ENCODE measurements around the gene ELAVL4.

Gene ELAVL4

DNA sequence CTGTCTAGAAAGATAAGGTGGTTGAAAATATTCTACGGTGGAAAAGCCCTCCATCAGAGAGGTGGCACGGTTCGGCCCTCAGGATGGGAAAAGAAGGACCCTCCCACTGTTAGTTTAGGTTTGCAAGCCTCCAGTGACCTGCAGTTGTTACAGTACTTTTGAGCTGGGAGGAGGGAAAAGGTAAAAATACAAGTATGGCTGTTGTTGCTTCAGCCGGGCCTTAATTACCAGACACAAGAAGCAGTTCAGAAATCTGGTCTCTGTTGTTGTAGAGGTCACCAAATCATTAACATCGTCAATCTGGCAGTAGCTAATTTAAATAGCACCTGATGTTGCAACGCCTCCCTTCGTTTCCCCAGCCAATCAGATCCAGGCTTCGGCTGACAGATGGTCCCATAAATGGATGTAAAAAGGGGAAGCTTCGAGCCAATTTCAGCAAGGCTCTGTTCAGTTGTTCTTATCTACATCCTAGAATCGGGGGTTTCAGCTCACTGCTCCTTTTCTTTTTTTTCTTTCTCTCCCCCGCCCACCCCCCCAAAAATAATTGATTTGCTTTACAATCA lies at the start of gene ELAVL4:
TSS of gene ELAVL4 (plus strand) at position 424 of the 563 bp plus-strand sequence. CDS start 270 bp downstream, outside the sequence.
- in situ Hi-C loops (cut with MboI; ENCODE audit: low sequenced_read_pairs) = no loop called here

DNA sequence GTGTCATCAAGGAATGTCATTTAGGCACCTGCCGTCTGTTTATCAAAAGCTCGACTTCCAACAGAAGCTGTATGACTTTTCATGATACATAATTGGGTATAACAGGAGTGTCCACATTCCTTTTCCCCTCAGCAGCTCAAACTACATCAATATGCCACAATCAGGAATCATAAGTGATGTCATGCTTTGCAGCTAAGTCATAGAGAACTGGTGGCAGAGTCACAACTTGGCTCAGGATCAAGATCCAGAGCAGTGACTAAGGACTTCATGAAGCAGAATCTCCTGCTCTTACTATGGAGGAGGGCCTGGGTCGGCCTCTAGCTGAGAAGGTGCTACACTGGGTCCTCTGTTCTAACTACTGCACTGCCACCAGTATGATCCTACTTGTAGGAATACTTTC lies 48.4 kb upstream of the ELAVL4 start:
- in situ Hi-C loops (cut with MboI; ENCODE audit: low sequenced_read_pairs) = no loop called here

DNA sequence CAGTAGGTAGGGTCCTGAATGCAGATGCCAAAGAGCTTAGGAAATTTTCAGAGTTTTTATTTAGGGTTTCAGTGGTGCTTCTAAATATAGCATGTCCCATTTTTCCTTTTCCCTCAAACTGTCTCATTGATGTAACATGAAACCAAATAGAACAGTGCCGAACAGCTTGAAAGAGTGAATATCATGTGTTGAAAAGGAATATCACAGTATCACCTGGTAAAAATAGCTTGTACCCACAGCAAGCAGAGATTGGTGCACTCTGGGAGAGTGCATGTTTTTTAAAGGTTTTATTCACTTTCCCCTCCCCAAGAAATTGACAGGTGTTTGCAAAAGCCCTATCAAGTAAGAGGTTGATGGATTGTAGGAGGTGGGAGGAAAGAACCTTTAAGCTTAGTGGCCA lies 41.9 kb upstream of the ELAVL4 start:
- in situ Hi-C loops (cut with MboI; ENCODE audit: low sequenced_read_pairs) = no loop called here

DNA sequence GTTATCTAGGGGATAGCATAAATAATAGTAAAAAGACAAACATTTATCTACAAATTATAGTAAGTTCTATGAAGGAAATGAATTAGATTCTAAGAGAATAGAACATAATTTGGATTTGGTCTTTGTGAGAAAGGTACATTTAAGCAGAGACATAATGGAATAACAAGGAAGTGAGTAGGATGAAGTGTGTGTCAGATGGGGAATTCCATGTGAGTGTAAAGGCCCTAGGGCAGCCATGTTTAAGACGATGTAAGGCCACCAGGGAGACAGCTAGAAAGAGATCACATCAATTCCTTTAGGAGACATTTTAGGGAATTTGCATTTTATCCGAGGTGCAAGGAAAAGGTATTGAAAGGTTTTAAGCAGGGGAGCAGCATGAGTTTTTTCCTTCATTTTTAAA lies 33.8 kb upstream of the ELAVL4 start:
- in situ Hi-C loops (cut with MboI; ENCODE audit: low sequenced_read_pairs) = no loop called here

DNA sequence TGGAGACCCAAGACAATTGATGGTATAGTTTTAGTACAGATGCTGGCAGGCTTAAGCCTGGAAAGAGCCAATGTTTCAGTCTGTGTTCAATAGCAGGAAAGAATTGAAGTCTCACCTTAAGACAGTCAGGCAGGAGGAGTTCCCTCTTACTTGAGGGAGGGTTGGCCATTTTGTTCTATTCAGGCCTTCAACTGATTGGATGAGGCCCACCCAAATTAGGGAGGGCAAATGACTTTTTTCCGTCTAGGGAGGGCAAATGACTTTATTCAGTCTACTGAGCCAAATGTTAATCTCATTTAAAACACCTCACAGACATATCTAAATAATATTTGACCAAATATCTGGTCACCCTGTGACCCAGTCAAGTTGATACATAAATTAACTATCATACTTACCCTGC lies 31.4 kb upstream of the ELAVL4 start:
- in situ Hi-C loops (cut with MboI; ENCODE audit: low sequenced_read_pairs) = no loop called here

DNA sequence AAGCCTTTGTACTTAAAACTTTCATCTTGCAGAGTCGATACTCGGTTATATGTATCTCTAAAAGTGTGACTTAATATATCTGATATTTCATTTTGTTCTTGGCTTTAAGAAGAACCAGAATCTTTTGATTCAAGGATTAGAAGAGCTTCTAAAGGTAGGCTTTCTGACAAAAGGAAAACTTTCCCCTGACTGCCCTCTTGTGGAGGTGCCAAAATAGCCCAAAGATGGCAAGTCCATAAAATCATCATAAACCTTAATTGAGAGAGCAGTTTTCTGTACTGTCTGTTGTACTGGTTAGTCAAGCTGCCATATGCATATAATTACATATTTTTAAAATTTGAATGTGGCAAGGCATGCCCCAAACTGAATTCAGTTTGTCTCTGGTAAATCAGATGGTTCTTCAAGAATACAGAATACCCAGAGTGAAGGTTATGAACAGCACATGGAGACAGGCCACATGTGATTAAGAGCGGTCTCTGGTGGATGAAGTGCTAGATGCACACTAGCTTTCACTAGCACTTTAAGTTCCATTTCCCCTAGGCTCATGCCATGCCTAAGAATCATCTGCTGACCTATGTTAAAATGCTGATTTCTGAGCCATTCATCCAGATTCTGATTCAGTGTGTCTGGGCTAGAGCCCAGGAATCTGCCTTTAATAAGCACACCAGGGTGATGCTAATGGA lies 27.7 kb upstream of the ELAVL4 start:
- in situ Hi-C loops (cut with MboI; ENCODE audit: low sequenced_read_pairs) = no loop called here

DNA sequence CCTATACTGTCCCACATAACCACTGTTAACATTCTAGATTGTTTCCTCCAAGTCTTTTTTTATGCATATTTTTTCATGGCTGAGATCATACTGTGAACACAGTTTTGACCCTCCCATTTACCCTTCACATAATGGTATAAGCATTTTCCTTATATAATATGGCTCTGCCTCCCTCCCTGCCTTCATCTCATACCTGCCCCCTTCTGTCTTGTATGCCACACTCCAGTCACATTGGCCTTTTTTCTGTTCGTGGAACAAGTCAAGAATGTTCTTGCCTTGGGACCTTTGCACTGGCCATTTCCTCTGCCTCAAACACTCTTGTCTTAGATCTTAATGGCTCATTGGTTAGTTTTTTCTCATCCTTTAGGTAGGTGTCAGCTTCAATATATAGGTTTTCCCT lies 24.3 kb upstream of the ELAVL4 start:
- in situ Hi-C loops (cut with MboI; ENCODE audit: low sequenced_read_pairs) = no loop called here

DNA sequence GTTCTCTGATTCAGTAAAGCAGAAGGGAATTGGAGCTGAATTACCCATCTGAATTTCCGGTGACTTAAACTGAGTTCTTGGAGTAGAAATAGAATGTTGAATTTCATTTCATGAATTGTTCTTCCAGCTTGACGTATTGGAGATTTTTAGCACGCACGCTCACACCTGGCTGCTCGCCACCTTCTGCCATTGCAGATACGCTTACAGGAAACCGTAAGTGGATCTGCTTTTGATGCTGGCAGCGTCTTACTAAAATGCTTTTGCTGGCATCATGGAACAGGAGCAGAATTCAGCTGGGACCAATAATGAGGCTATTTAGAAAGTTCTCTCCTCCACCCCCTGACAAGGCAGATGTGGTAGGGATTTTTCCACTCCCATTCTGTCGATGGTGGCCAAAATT lies 17.7 kb upstream of the ELAVL4 start:
- in situ Hi-C loops (cut with MboI; ENCODE audit: low sequenced_read_pairs) = no loop called here

DNA sequence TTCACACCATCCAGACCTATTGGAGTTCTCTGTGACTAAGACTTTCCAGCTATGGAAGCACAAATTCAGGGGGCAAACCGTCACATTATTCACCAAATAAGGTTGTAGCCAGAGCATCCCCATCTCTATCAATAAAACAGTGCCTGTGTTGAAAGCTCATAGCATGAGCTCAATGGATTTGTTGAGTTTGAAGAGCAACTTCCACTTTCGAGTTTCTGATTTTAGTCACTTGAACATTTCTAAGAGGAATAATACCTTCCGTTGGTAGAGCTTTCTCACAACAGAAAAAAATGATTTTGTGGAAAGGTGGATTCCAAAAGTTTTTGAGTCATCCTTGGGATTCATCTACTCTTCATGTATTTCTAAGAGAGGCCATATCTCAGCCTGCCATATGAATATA lies 13.0 kb upstream of the ELAVL4 start:
- in situ Hi-C loops (cut with MboI; ENCODE audit: low sequenced_read_pairs) = no loop called here

DNA sequence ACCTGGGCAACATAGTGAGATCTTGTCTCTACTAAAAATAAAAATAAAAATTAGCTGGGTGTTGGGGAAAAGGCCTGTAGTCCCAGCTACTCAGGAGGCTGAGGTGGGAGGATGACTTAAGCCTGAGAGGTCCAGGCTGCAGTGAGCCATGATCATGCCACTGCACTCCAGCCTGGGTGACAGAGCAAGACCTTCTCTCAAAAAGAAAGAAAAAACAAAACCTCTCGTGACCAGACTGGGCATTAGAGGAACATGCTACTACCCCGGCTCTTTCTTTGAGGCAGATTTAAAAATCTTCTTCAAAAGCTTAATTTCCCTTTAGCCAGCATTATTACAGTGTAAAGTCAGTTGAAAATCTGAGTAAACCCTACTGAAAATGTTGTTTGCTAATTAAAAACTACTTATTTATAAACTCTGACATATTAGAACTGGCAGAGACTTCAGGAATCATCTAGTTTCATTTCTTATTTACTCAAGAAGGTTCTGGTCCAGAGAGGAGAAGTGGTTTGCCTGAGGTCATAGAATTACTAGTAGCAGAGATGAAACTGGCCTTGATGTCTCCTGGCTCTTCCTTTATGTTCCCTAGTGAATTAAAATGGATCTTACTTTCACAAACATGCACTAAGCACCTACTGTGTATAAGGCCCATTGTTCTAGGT lies 11.6 kb upstream of the ELAVL4 start:
- in situ Hi-C loops (cut with MboI; ENCODE audit: low sequenced_read_pairs) = no loop called here

DNA sequence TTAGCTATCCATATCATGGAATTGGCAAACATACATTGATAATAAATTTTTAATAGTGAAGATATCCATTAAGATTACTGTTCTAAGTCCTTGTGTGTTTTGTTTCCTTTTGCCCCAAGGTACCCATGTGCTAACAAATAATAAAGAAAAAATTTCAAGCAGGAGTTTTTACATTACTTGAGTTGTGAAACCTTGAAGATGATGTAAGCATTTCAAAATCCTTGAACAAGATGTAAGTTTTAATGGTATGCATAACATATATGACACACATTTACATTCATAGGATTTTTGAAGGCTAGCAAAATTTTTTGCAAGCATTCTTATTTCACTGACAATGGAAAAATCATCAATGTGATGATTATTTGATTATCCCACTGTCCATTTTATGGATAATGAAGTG lies 10.9 kb upstream of the ELAVL4 start:
- in situ Hi-C loops (cut with MboI; ENCODE audit: low sequenced_read_pairs) = no loop called here

DNA sequence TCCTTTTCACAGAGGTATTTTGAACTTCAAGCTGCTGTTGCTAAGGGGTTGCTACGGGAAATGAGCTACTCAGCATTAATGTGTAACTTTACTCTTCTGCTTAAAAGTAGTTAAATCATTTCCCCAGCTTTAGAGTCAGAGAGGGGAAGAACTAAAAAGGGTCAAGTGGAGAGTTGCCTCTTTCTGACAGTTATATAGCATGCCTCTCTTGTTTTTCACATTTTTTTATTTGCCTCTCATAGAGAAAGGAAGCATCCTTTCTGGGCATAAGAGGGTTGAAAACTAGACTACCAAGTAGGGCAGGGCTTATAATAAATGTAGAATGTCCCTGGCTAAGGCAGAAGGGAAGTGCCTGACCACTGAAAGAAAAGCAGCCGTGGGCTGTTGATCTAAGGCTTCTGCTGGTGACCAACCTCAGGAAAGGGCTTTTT lies 10.1 kb upstream of the ELAVL4 start:
- in situ Hi-C loops (cut with MboI; ENCODE audit: low sequenced_read_pairs) = no loop called here

DNA sequence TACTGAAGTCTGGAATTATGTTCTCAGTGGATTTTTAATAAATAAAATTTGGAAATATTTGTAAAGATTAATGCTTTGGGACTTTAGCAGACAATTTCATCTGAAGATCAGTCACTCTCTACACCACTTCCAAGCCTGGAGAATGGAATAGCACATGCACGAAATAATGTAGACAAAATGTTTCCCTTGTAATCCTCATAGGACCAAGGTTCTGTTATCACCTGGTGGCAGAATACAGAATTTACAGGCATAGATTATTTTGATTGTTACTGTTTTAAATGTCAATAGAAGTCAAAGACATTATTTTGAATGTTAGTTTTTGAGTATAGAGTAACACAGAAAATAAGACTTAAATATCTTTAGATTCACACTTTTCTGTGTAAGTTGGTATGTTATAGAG lies 9.1 kb upstream of the ELAVL4 start:
- in situ Hi-C loops (cut with MboI; ENCODE audit: low sequenced_read_pairs) = no loop called here

DNA sequence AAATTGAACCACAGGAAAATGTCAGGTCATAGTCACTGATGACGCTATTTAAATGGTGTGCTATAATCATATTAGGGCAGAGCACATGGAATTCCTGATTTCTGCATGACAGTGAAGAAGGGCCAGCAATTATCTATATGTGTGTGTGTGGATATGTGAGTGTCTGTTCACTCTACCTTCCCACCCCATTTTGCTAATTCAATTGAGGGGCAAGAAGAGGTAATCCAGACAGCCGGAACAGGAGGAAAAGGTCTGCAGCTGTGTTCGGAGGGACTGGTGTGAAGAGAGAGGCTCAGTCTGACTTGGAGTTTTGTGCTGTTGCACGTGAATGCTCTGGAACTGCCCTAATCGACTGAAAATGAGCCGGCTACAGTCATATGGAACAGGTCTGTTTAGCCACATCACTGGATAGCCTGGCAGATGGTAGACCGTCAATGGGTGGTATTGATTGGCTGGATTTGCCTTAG lies 5.1 kb upstream of the ELAVL4 start:
- in situ Hi-C loops (cut with MboI; ENCODE audit: low sequenced_read_pairs) = no loop called here

DNA sequence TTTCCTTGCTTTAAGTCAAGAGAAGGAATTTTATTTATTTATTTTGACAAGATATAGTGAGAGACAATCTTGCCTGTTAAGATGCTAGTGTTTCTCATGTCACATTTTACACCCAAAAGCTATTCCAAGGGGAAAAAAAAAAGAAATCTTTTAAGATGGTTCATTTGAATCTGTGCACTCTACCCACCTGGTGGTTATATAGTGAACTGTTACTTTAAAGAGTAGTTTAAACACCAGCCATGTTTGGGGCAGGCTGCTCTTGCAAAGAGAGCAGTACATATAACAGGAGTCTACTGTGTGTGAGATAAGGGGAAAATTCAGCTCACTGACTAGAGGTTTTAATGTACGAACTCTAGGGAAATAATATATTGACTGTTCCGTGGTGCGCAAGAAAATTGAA lies 3.3 kb upstream of the ELAVL4 start:
- in situ Hi-C loops (cut with MboI; ENCODE audit: low sequenced_read_pairs) = no loop called here

DNA sequence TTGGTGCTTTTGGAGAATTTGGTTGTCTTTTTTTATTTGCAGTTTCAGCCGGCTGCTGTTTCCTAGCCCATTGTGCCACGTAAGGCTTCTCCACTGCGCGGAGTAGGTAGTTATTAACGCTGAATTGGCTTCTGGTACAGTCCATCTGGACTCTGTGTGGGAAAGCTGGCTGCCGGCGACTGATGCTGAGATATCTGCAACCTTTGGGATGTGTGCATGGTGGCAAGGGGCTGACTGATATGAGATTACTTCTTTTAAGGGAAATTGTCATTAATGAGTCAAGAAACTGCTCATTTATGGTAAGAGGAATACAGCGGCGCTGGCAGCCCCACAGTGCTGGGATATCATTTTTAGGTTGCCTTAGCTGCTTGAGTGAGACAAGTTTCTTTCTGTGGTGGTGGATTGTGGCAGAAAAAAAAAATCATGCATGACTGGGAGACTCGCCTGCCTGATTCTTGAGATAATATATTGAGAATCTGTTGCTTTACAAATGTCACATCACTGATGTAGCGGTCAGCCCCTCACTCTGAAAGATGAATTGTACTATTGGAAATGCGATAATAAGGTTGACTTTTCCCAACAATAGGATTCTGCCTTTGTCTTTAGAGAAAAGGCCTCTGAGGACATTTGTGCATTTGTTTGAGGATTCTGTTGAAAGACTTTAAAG lies 2.5 kb upstream of the ELAVL4 start:
- in situ Hi-C loops (cut with MboI; ENCODE audit: low sequenced_read_pairs) = no loop called here

DNA sequence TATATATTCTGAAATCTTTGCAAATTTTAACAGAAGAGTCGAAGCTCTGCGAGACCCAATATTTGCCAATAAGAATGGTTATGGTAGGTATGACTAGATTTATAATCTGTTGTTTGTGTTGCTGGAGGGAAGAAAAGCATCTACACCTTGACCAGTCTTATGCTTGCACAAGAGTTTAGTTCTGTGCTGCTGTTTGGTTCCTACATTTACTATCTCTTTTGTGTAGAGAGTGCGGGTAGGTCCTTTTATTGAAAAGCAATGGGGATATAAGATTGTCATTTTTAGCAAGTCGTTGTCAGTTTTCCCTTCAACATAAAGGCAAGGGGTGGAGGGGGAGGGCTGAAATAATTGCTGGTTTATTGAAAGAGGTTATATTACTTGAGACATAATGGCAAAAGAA lies 396 bp downstream of the ELAVL4 start:
- in situ Hi-C loops (cut with MboI; ENCODE audit: low sequenced_read_pairs) = no loop called here

DNA sequence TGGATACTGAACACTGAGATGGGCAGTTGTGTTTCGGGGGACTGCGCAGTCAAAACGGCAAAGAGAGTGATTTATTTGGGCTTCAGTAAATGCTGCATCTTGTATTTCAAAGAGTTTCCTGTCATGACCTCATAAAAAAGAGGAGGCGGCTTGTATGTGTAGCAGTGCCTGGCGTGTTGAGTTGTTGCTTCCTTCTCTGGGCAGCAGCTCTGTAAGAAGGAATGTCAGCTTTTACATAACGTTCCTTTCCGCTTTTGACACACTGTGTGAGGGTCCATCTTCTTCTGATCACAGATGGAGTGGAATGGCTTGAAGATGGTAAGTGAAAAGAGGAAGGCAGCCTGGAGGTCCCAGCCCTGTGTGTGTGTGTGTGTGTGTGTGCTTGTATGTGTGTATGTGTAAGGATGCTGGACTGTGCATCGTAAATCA lies 941 bp downstream of the ELAVL4 start:
- in situ Hi-C loops (cut with MboI; ENCODE audit: low sequenced_read_pairs) = no loop called here

DNA sequence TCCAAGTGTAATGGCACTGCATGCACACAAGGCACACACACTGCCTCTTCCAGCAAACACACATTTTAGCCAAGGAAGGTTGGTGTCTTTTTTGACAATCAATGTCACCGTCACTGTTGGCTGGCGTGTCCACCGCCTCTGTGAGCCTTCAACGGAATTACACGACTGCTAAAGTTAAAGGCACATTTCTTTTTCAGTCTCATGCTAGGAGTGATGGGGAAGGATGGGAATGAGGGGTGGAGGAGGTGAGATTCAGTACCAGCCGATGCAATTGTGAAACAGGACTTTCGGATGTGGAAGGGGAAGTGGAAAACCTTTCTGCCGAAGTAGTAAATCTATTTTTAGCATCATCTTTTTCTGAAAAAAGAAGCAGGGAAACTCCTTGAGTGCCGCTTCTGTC lies 1.4 kb downstream of the ELAVL4 start:
- in situ Hi-C loops (cut with MboI; ENCODE audit: low sequenced_read_pairs) = no loop called here

DNA sequence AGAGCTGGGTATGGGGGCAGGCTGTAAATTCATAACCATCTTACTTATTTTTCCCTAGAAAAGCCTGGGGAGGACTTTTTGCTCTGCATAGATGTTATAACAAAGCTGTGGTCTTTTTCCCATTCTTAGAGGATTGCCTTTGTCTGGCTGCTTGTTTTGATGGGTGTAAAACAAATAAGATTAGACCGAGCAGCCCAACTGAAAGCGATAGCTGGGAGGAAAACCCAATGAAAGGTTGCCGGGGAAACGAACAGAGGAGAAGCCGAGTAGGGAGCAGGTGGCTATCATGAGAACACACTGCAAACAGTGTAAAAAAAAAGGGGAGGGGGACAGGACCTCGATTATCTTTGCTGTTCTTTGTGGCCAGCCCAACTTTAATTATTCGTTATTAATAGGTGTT lies 1.9 kb downstream of the ELAVL4 start:
- in situ Hi-C loops (cut with MboI; ENCODE audit: low sequenced_read_pairs) = no loop called here

DNA sequence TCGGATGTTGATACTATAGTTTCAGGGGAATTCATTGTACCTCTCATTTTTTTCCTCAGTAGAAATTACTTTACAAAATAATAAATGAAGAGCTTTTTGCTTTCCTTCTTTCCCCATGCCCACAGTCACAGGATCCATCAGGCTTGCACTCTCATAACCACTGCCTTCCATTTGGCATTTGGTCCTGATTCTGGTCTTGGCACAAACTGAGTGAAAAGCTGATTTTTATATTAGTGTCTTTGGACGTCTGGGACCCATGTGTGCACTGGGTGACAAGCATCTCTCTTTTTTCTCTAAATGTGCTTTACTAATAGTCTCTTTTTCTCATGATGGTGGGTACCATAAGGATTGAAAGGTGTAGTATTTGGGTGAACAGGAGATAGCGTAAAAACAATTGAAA lies 2.8 kb downstream of the ELAVL4 start:
- in situ Hi-C loops (cut with MboI; ENCODE audit: low sequenced_read_pairs) = no loop called here

DNA sequence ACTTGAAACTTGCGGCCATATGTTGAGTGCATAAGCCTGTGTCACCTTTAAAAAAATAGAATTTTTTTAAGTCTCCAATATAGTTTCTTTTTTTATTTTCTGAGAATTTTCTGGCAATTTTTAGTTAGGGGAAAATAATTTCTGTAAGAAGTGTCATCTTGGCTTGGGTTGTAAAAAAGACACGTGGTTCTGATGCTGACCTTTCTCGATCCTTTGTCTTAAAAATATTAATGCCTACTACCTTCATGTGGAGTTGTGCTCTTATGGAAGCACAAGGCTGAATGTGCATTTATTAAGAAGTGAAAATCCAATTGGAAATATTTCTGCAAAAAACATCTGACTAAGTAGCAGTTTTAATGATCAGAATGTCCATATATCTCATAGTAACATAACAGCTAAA lies 3.5 kb downstream of the ELAVL4 start:
- in situ Hi-C loops (cut with MboI; ENCODE audit: low sequenced_read_pairs) = no loop called here

Measured in HL-60/S4 (cell line).